ENCODE results near the gene BICD1. TPM values are rescaled to one million over a fixed set of nuclear protein-coding genes. Genes with fewer than 3 reads are reported as not detected.
A peak's percentile ranks its signal among the peaks of the same experiment; 100 is the strongest.

The BICD1 gene
- total and polyA plus RNA-seq, 2 experiments from 2014 or later: 59.3 to 83.6 TPM

- Mint-ChIP-seq H3K4me3 (no peak overlapping the region), H3K36me3 (ENCODE audit: low read depth) (peaks cover 2% of the 10 kb centered on the region; the same call in 2 of the 3 replicates), H3K27me3 (ENCODE audit: insufficient read depth, low read depth, poor library complexity) (peaks cover 6% of the 10 kb centered on the region), H3K4me1 (peaks cover 2% of the 10 kb centered on the region; the same call in 1 of the 3 replicates), H3K9me3 (peaks cover 7% of the 10 kb centered on the region; the same call in 2 of the 3 replicates), H3K27ac (no peak overlapping the region)
- H3K27ac ChIP-seq (ENCODE audit: low read depth): no peak overlapping the region
- no peaks in the 10 kb centered on the region for H4K20me1 ChIP-seq (replicated peaks; ENCODE audit: insufficient read depth)
- ATAC-seq (no peak), DNase-seq (ENCODE audit: low spot score) (no peak)
- H3K79me2 ChIP-seq (replicated peaks; ENCODE audit: insufficient read depth): no peaks in the 10 kb centered on the region
- no peak overlapping the region for H3K4me2 ChIP-seq
- no peaks in the 10 kb centered on the region for H3K9me2 ChIP-seq (ENCODE audit: insufficient read depth)
- H3K4me1 ChIP-seq (ENCODE audit: insufficient read depth): no peaks in the 10 kb centered on the region; the same call in 1 of the 2 replicates
- peak overlapping the region; percentile 82 for H2AFZ ChIP-seq
- H3K4me3 ChIP-seq: no peak overlapping the region
- H3K36me3 ChIP-seq (ENCODE audit: insufficient read depth): no peaks in the 10 kb centered on the region
- TF ChIP-seq NANOG (IDR thresholded peaks at IDR 0.05; ENCODE audit: borderline replicate concordance) (no peak), ZNF114 (CRISPR knock-in tag; IDR thresholded peaks at IDR 0.05) (no peak), ZNF331 (CRISPR knock-in tag; IDR thresholded peaks at IDR 0.05; ENCODE audit: low read depth) (no peak), JUNB (IDR thresholded peaks at IDR 0.05; ENCODE audit: unreplicated experiment) (no peak), ETS1 (IDR thresholded peaks at IDR 0.05) (no peak), POLR2AphosphoS5 (IDR thresholded peaks at IDR 0.05; ENCODE audit: low read depth) (no peak), ZNF462 (CRISPR knock-in tag; IDR thresholded peaks at IDR 0.05) (no peak), STAT1 (IDR thresholded peaks at IDR 0.05; ENCODE audit: unreplicated experiment) (no peak), CREB1 (CRISPR knock-in tag; IDR thresholded peaks at IDR 0.05; ENCODE audit: low read depth) (no peak), EZH2phosphoT487 (IDR thresholded peaks at IDR 0.05; ENCODE audit: unreplicated experiment) (no peak), REST (IDR thresholded peaks at IDR 0.05; ENCODE audit: unreplicated experiment) (no peak), EZH2 (IDR thresholded peaks at IDR 0.05; ENCODE audit: low read depth, unreplicated experiment) (no peak), CTCF (conservative IDR thresholded peaks at IDR 0.05; ENCODE audit: low read depth in 2 of 2) (no peak)
- no peaks in the 10 kb centered on the region for H3K27me3 ChIP-seq (ENCODE audit: insufficient read depth)
- no peaks in the 10 kb centered on the region for H3F3A ChIP-seq (replicated peaks; ENCODE audit: low read depth)
Measured at GRCh38 chr12:32062881-32063280, 43.8 kb upstream of the BICD1 start.
